ENCODE data around the gene IL18.
"Not testable (repeated sequence)": the region's sequence is repeated elsewhere in the genome, so short reads cannot be mapped to it uniquely, and the experiment has no call there.

Gene IL18

GRCh38 chr11:112200252-112200651 lies 36.4 kb upstream of the IL18 start:
- no peak for DNase-seq (ENCODE audit: extremely low read depth, low read depth)
- H3K4me3 ChIP-seq (replicated peaks; ENCODE audit: low read depth, low read length) = no peak overlapping the region
- TF ChIP-seq CTCF (IDR thresholded peaks at IDR 0.05; ENCODE audit: low read depth, low read length, missing control alignments) = no peak

GRCh38 chr11:112199101-112199500 lies 35.2 kb upstream of the IL18 start:
- H3K4me3 ChIP-seq (replicated peaks; ENCODE audit: low read depth, low read length); DNase-seq (ENCODE audit: extremely low read depth, low read depth): not testable (repeated sequence)

- no peak for DNase-seq (ENCODE audit: extremely low read depth, low read depth)
- H3K4me3 ChIP-seq (replicated peaks; ENCODE audit: low read depth, low read length) = no peak overlapping the region
- no peak for TF ChIP-seq CTCF (IDR thresholded peaks at IDR 0.05; ENCODE audit: low read depth, low read length, missing control alignments)
Measured at GRCh38 chr11:112196519-112197087, 32.7 kb upstream of the IL18 start.

GRCh38 chr11:112195951-112196351 lies 32.1 kb upstream of the IL18 start:
- no peak for TF ChIP-seq CTCF (IDR thresholded peaks at IDR 0.05; ENCODE audit: low read depth, low read length, missing control alignments)
- no peak for DNase-seq (ENCODE audit: extremely low read depth, low read depth)

DNA sequence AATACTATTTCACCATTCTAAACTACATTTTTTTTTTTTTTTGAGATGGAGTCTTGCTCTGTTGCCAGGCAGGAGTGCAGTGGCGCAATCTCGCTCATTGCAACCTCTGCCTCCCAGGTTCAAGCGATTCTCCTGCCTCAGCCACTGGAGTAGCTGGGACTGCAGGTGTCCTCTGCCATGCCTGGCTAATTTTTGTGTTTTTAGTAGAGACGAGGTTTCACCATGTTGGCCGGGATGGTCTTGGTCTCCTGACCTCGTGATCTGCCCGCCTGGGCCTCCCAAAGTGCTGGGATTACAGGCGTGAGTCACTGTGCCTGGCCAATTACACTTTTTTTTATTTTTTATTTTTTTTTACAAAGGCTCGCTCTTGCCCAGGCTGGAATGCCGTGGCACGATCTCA lies 31.2 kb upstream of the IL18 start:
- H3K4me3 ChIP-seq (replicated peaks; ENCODE audit: low read depth, low read length); DNase-seq (ENCODE audit: extremely low read depth, low read depth): not testable (repeated sequence)

More at GRCh38 chr11:112195951-112196351, 32.1 kb upstream of the IL18 start:
- no peak overlapping the region for H3K4me3 ChIP-seq (replicated peaks; ENCODE audit: low read depth, low read length)

GRCh38 chr11:112186304-112186703 lies 22.4 kb upstream of the IL18 start:
- no peak for DNase-seq (ENCODE audit: extremely low read depth, low read depth)
- no peak for TF ChIP-seq CTCF (IDR thresholded peaks at IDR 0.05; ENCODE audit: low read depth, low read length, missing control alignments)
- no peak overlapping the region for H3K4me3 ChIP-seq (replicated peaks; ENCODE audit: low read depth, low read length)

- H3K4me3 ChIP-seq (replicated peaks; ENCODE audit: low read depth, low read length) = no peak overlapping the region
- no peak for TF ChIP-seq CTCF (IDR thresholded peaks at IDR 0.05; ENCODE audit: low read depth, low read length, missing control alignments)
- no peak for DNase-seq (ENCODE audit: extremely low read depth, low read depth)
Measured at GRCh38 chr11:112185883-112186282, 22.0 kb upstream of the IL18 start.

- no peak for TF ChIP-seq CTCF (IDR thresholded peaks at IDR 0.05; ENCODE audit: low read depth, low read length, missing control alignments)
- no peak for DNase-seq (ENCODE audit: extremely low read depth, low read depth)
- no peak overlapping the region for H3K4me3 ChIP-seq (replicated peaks; ENCODE audit: low read depth, low read length)
Measured at GRCh38 chr11:112182867-112183266, 19.0 kb upstream of the IL18 start.
